B cell (primary cell): Measurements from ENCODE around the gene GLIS1. TPM values are rescaled to one million over a fixed set of nuclear protein-coding genes. Genes with fewer than 3 reads are reported as not detected.

Experiments
- ATAC-seq: fragments of 200-7000 bp; cut with Tn5 transposase; one replicate; pipeline ENCODE4 v1.10.0; 2021; ENCODE audit warnings: low read depth, mild to moderate bottlenecking, moderate number of reproducible peaks, moderate library complexity
- CTCF ChIA-PET: fragments of 350-600 bp; sonication (Branson Sonifier 250); formaldehyde crosslinking; loops from one replicate; lab custom pipeline; 2021; ENCODE audit warnings: antibody characterized with exemption, inconsistent platforms; lab: Charles Lee
- POLR2A ChIA-PET: fragments of 350-600 bp; sonication (Branson Sonifier 250); formaldehyde crosslinking; loops from one replicate; lab custom pipeline; 2021; ENCODE audit warnings: antibody characterized with exemption; lab: Charles Lee
- DNase-seq: peaks from one replicate; pipeline ENCODE4 v3.0.0; 2013
- H2AFZ ChIP-seq: 2 replicates; pipeline ENCODE4 v1.6.1; 2012; ENCODE audit warnings: mild to moderate bottlenecking, low read depth, low read length; ENCODE audit not compliant: insufficient read depth, poor library complexity, severe bottlenecking
- H3K27ac ChIP-seq, 2 donors: 1 replicate in 1 of 2; 2 replicates in 1 of 2; pipeline ENCODE4 v1.5.1; 2012 to 2013; ENCODE audit warnings: low read length in 2 of 2, mild to moderate bottlenecking in 2 of 2, moderate library complexity in 1 of 2
- H3K27me3 ChIP-seq, 4 experiments: fragments of 200-600 bp in 1 of 4; sonication (generic) in 1 of 4; replicated peaks in 1 of 4; 1 replicate in 2 of 4; 2 replicates in 2 of 4; pipeline versions ENCODE4 v1.6.1 to v1.7.0; 2013 to 2016; ENCODE audit warnings: low read length in 3 of 4, mild to moderate bottlenecking in 2 of 4, mixed read lengths in 1 of 4, moderate library complexity in 1 of 4; ENCODE audit not compliant: insufficient read depth in 4 of 4, control insufficient read depth in 3 of 4; ENCODE audit errors: control extremely low read depth in 1 of 4
- H3K36me3 ChIP-seq, 2 experiments: replicated peaks in 1 of 2; 1 replicate in 1 of 2; 2 replicates in 1 of 2; pipeline versions ENCODE4 v1.6.1 to v1.7.1; 2013; ENCODE audit warnings: low read length in 1 of 2; ENCODE audit not compliant: insufficient read depth in 2 of 2, control insufficient read depth in 1 of 2; ENCODE audit errors: control extremely low read depth in 1 of 2, extremely low read depth in 1 of 2
- H3K4me1 ChIP-seq, 2 donors: fragments of 200-600 bp in 1 of 2; sonication (generic) in 1 of 2; 1 replicate in 1 of 2; 2 replicates in 1 of 2; pipeline versions ENCODE4 v1.5.1 to v1.6.1; 2013 to 2017; ENCODE audit warnings: low read length in 2 of 2; ENCODE audit not compliant: control insufficient read depth in 2 of 2, insufficient read depth in 2 of 2
- H3K4me2 ChIP-seq: replicated peaks from 2 replicates; pipeline ENCODE3; 2012; ENCODE audit warnings: mild to moderate bottlenecking, low read depth, low read length; ENCODE audit not compliant: poor library complexity, severe bottlenecking
- H3K4me3 ChIP-seq, 5 experiments: fragments of 200-600 bp in 1 of 5; sonication (generic) in 1 of 5; 1 replicate in 3 of 5; 2 replicates in 2 of 5; pipeline versions ENCODE4 v1.5.1 to v1.7.0; 2011 to 2016; ENCODE audit warnings: low read length in 4 of 5, mild to moderate bottlenecking in 4 of 5, low read depth in 2 of 5, control low read depth in 1 of 5, moderate library complexity in 1 of 5; ENCODE audit not compliant: insufficient read depth in 1 of 5; ENCODE audit errors: control extremely low read depth in 1 of 5, extremely low read depth in 1 of 5
- H3K79me2 ChIP-seq: fragments of 200-600 bp; sonication (generic); one replicate; pipeline ENCODE4 v1.6.0; 2016; ENCODE audit warnings: low read length; ENCODE audit not compliant: control insufficient read depth, insufficient read depth
- H3K9ac ChIP-seq: fragments of 200-600 bp; sonication (generic); 2 replicates; pipeline ENCODE4 v1.6.1; 2017; ENCODE audit warnings: mild to moderate bottlenecking, low read length, moderate library complexity
- H3K9me3 ChIP-seq, 3 donors: one replicate each; pipeline versions ENCODE4 v1.6.1 to v1.7.1; 2013; ENCODE audit warnings: low read length in 2 of 3; ENCODE audit not compliant: control insufficient read depth in 2 of 3, insufficient read depth in 1 of 3; ENCODE audit errors: control extremely low read depth in 1 of 3
- H4K20me1 ChIP-seq: 2 replicates; pipeline ENCODE4 v1.6.0; 2012; ENCODE audit warnings: mild to moderate bottlenecking, low read length; ENCODE audit not compliant: insufficient read depth, control insufficient read depth, poor library complexity, severe bottlenecking
- H3K27ac Mint-ChIP-seq: one replicate; pipeline ENCODE4 v1.8.0; 2021; ENCODE audit warnings: mixed read lengths
- H3K27me3 Mint-ChIP-seq: one replicate; pipeline ENCODE4 v1.8.0; 2021; ENCODE audit warnings: mixed read lengths
- H3K4me1 Mint-ChIP-seq: one replicate; pipeline ENCODE4 v1.8.0; 2021; ENCODE audit warnings: mixed read lengths
- H3K4me3 Mint-ChIP-seq: one replicate; pipeline ENCODE4 v1.8.0; 2021; ENCODE audit warnings: mixed read lengths
- H3K9me3 Mint-ChIP-seq: one replicate; pipeline ENCODE4 v1.8.0; 2022; ENCODE audit warnings: mixed read lengths; ENCODE audit not compliant: insufficient read depth
- EZH2 ChIP-seq: IDR thresholded peaks from 2 replicates; pipeline ENCODE4 v1.6.1; 2012; ENCODE audit warnings: borderline replicate concordance, low read depth, mild to moderate bottlenecking, moderate library complexity, low read length; ENCODE audit not compliant: insufficient read depth, poor library complexity, severe bottlenecking
- WGBS: methylation state at CpG from one replicate; pipeline ENCODE4 v1.1.5; 2013; ENCODE audit warnings: missing lambda C conversion rate; ENCODE audit not compliant: insufficient coverage; 5-methylcytosine and 5-hydroxymethylcytosine counted together
- intact Hi-C: fragments of 100-400 bp; cut with micrococcal nuclease; formaldehyde crosslinking; loops from one replicate; pipeline ENCODE4 v1.10.0; 2022
- polyA plus RNA-seq: library from polyadenylated mRNA; depleted of rRNA; stranded (reverse); fragments of >200 nt; gene quantifications from 2 replicates; pipeline ENCODE4 v1.2.3, GENCODE V29; 2012
- total RNA-seq, 2 donors: library from RNA; stranded (reverse); fragments of 120-200 nt in 1 of 2; gene quantifications; 1 replicate in 1 of 2; 2 replicates in 1 of 2; pipeline versions ENCODE4 v1.2.3 to v1.2.4, GENCODE V29; 2013 to 2022
- TF ChIP-seq, protein P1 (sequence below): fragments of 200-600 bp; IDR thresholded peaks from one replicate; pipeline ENCODE4 v1.8.0; 2022; ENCODE audit warnings: antibody characterized with exemption, mild to moderate bottlenecking

Gene GLIS1
- total and polyA plus RNA-seq, 2 donors (not counting 1 experiment from before 2014, with no cell fraction given) = not detected

DNA sequence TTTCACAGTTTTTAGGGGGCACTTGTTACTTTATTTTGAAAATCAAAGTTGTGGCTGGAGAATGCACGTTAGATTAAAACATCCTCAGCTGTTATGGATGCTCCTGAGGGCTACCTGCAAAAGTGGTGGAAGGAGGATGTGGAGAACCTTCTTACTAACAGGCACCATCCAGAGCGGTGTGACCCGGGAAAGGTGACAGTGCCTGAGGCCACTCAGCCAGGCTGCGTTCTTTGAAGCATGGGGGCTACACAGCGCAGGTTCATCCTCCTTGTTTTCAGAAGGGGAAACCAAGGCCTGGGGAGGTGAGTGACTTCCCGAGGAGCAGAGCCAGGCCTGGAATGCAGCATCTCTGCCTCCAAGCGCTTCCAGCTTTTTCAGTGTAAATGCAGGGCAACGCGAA, 255.8 kb downstream of the GLIS1 start:
- H3K9ac ChIP-seq = no peak overlapping the region

GRCh38 chr1:53482441-53483153, 256.4 kb downstream of the GLIS1 start:
- H3K27ac Mint-ChIP-seq = no peak overlapping the region

More for the DNA sequence above, 255.8 kb downstream of the GLIS1 start:
- intact Hi-C loops = no loop called here
- Mint-ChIP-seq H3K4me3 (no peak overlapping the region), H3K27me3 (peaks cover 27% of the 10 kb centered on the region), H3K27ac (no peak overlapping the region), H3K9me3 (no peaks in the 10 kb centered on the region), H3K4me1 (no peaks in the 10 kb centered on the region)
- no peaks in the 10 kb centered on the region for H3K36me3 ChIP-seq
- H3K27me3 ChIP-seq = peaks cover 0 to 4% (median 0%) of the 10 kb centered on the region in 4 experiments
- ChIA-PET CTCF (interaction anchor here (0.8 kb wide), 1 partner anchor 90 kb away, joined by 3 read pairs; no protein-coding TSS in a partner anchor), POLR2A (no interaction called here)
- no peaks in the 10 kb centered on the region for H3K4me1 ChIP-seq
- H3K27ac ChIP-seq = no peak overlapping the region
- DNase-seq (no peak), ATAC-seq (no peak)
- H4K20me1 ChIP-seq = no peaks in the 10 kb centered on the region
- H3K4me3 ChIP-seq = no peak overlapping the region
- TF ChIP-seq, protein P1, sequence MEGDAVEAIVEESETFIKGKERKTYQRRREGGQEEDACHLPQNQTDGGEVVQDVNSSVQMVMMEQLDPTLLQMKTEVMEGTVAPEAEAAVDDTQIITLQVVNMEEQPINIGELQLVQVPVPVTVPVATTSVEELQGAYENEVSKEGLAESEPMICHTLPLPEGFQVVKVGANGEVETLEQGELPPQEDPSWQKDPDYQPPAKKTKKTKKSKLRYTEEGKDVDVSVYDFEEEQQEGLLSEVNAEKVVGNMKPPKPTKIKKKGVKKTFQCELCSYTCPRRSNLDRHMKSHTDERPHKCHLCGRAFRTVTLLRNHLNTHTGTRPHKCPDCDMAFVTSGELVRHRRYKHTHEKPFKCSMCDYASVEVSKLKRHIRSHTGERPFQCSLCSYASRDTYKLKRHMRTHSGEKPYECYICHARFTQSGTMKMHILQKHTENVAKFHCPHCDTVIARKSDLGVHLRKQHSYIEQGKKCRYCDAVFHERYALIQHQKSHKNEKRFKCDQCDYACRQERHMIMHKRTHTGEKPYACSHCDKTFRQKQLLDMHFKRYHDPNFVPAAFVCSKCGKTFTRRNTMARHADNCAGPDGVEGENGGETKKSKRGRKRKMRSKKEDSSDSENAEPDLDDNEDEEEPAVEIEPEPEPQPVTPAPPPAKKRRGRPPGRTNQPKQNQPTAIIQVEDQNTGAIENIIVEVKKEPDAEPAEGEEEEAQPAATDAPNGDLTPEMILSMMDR = no peak
- TF ChIP-seq EZH2 = no peak
- H2AFZ ChIP-seq = no peak overlapping the region
- no peaks in the 10 kb centered on the region for H3K9me3 ChIP-seq
- no peaks in the 10 kb centered on the region for H3K79me2 ChIP-seq
- no peak overlapping the region for H3K4me2 ChIP-seq
- 95% methylated on average over 8 of the region's 9 CpGs for WGBS

More at GRCh38 chr1:53482441-53483153, 256.4 kb downstream of the GLIS1 start:
- no peaks in the 10 kb centered on the region for H3K9me3 ChIP-seq
- no peak for DNase-seq
- peaks cover 25% of the 10 kb centered on the region for H3K27me3 Mint-ChIP-seq
- no peak for ATAC-seq
- no peak overlapping the region for H3K9ac ChIP-seq
- intact Hi-C loops = no loop called here
- ChIA-PET POLR2A (no interaction called here), CTCF (interaction anchor here (0.5 kb wide), 1 partner anchor 477 kb away, joined by 3 read pairs; no protein-coding TSS in a partner anchor)
- TF ChIP-seq, protein P1 = no peak
- TF ChIP-seq EZH2 = no peak
- H2AFZ ChIP-seq = no peak overlapping the region
- H3K27ac ChIP-seq = no peak overlapping the region
- H3K36me3 ChIP-seq = no peaks in the 10 kb centered on the region
- no peaks in the 10 kb centered on the region for H3K4me1 ChIP-seq
- H3K4me1 Mint-ChIP-seq = no peaks in the 10 kb centered on the region
- peaks cover 0 to 4% (median 0%) of the 10 kb centered on the region in 4 experiments for H3K27me3 ChIP-seq
- H3K9me3 Mint-ChIP-seq = no peaks in the 10 kb centered on the region
- no peaks in the 10 kb centered on the region for H3K79me2 ChIP-seq
- no peak overlapping the region for H3K4me3 ChIP-seq
- 92% methylated on average over 12 of the region's 14 CpGs for WGBS
- H4K20me1 ChIP-seq = no peaks in the 10 kb centered on the region
- no peak overlapping the region for H3K4me3 Mint-ChIP-seq
- no peak overlapping the region for H3K4me2 ChIP-seq
